ENCODE data around the gene NCOA7. TPM values are rescaled to one million over a fixed set of nuclear protein-coding genes. Genes with fewer than 3 reads are reported as not detected.

Gene NCOA7
- total and polyA plus RNA-seq, 10 of the 15 experiments (the other 5 are each of a cell fraction or from before 2014, with no cell fraction given) = 18.9 to 50.3 (median 34.2) TPM

- TF ChIP-seq TCF12 (IDR thresholded peaks at IDR 0.05; ENCODE audit: low read depth, low read length) (0 out of 2 replicates have a peak, but pooled peaks have one; percentile 31), NR2F1 (conservative IDR thresholded peaks at IDR 0.05) (peak; percentile 71), CHD1 (IDR thresholded peaks at IDR 0.05; ENCODE audit: low read depth, low read length) (no peak), SIN3A (IDR thresholded peaks at IDR 0.05; ENCODE audit: low read depth, low read length) (no peak), CUX1 (IDR thresholded peaks at IDR 0.05; ENCODE audit: insufficient replicate concordance, low read depth, low read length) (no peak), MEF2B (IDR thresholded peaks at IDR 0.05; ENCODE audit: partially characterized antibody, poor library complexity, severe bottlenecking) (peak; percentile 79), RAD21 (IDR thresholded peaks at IDR 0.05; ENCODE audit: insufficient read depth, low read depth, low read length) (no peak), HDAC6 (IDR thresholded peaks at IDR 0.05; ENCODE audit: unreplicated experiment) (no peak), RBBP5 (conservative IDR thresholded peaks at IDR 0.05) (no peak), NFXL1 (IDR thresholded peaks at IDR 0.05; ENCODE audit: borderline replicate concordance) (no peak), WRNIP1 (IDR thresholded peaks at IDR 0.05; ENCODE audit: borderline replicate concordance, low read depth, low read length) (no peak), RELA (IDR thresholded peaks at IDR 0.05; ENCODE audit: borderline replicate concordance, partially characterized antibody) (peak; percentile 84), ETV6 (conservative IDR thresholded peaks at IDR 0.05 in 1 of 2, IDR thresholded peaks at IDR 0.05 in 1 of 2; ENCODE audit: borderline replicate concordance in 1 of 2, low read depth in 1 of 2) (peak in 1 of 2 experiments; percentile 58; a peak in 1 of 4 replicates), CEBPZ (IDR thresholded peaks at IDR 0.05; ENCODE audit: low read depth, low read length) (no peak)
- TF ChIP-seq, protein P1, sequence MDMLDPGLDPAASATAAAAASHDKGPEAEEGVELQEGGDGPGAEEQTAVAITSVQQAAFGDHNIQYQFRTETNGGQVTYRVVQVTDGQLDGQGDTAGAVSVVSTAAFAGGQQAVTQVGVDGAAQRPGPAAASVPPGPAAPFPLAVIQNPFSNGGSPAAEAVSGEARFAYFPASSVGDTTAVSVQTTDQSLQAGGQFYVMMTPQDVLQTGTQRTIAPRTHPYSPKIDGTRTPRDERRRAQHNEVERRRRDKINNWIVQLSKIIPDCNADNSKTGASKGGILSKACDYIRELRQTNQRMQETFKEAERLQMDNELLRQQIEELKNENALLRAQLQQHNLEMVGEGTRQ (IDR thresholded peaks at IDR 0.05; ENCODE audit: borderline replicate concordance, low read depth, low read length) = no peak
- TF ChIP-seq, protein P2, sequence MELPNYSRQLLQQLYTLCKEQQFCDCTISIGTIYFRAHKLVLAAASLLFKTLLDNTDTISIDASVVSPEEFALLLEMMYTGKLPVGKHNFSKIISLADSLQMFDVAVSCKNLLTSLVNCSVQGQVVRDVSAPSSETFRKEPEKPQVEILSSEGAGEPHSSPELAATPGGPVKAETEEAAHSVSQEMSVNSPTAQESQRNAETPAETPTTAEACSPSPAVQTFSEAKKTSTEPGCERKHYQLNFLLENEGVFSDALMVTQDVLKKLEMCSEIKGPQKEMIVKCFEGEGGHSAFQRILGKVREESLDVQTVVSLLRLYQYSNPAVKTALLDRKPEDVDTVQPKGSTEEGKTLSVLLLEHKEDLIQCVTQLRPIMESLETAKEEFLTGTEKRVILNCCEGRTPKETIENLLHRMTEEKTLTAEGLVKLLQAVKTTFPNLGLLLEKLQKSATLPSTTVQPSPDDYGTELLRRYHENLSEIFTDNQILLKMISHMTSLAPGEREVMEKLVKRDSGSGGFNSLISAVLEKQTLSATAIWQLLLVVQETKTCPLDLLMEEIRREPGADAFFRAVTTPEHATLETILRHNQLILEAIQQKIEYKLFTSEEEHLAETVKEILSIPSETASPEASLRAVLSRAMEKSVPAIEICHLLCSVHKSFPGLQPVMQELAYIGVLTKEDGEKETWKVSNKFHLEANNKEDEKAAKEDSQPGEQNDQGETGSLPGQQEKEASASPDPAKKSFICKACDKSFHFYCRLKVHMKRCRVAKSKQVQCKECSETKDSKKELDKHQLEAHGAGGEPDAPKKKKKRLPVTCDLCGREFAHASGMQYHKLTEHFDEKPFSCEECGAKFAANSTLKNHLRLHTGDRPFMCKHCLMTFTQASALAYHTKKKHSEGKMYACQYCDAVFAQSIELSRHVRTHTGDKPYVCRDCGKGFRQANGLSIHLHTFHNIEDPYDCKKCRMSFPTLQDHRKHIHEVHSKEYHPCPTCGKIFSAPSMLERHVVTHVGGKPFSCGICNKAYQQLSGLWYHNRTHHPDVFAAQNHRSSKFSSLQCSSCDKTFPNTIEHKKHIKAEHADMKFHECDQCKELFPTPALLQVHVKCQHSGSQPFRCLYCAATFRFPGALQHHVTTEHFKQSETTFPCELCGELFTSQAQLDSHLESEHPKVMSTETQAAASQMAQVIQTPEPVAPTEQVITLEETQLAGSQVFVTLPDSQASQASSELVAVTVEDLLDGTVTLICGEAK (IDR thresholded peaks at IDR 0.05; ENCODE audit: borderline replicate concordance) = no peak
Measured at GRCh38 chr6:125804264-125804663, 13.5 kb downstream of the NCOA7 start (continued).

Measured in GM12878 (cell line).